Measurements from ENCODE around the gene DBT.
"Not testable (repeated sequence)": the region's sequence is repeated elsewhere in the genome, so short reads cannot be mapped to it uniquely, and the experiment has no call there.

DBT gene

DNA sequence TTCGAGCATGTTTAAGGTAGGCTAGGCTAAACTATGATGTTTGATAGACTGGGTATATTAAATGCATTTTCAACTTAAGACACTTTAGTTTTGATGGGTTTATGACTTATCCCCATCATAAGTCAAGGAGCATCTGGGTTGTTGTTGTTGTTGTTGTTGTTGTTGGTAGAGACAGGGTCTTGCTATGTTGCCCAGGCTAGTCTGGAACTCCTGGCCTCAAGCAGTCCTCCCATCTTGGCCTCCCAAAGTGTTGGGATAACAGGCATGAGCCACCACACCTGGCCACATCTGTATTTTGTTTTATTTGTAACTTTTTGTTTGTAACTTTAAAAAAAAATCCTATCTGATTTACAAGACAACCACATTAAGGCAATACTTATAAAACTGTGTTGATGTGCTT lies 17.5 kb downstream of the DBT start:
- FAIRE-seq (no peak), DNase-seq (ENCODE audit: insufficient read length, low spot score) (no peak)
- no peak for TF ChIP-seq POLR2A (IDR thresholded peaks at IDR 0.05; ENCODE audit: low read depth, low read length)

DNA sequence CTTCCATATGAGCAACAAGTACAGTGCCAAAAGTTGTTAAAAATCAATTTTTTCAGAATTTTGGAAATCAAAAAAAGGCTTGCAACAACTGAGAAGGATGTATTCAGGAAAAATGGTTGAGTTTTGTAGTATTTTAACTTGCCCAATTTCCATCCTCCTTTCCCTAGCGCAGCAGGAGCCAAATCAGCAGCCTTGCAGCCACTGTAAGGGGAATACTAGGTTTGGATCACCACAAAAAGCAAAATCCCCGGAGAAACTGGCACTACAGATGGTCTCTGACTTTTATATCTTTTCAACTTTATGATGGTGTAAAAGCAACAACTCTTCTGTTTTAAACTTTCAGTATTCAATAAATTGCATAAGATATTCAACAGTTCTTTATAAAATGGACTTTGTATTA lies 17.9 kb downstream of the DBT start:
- no peak for TF ChIP-seq POLR2A (IDR thresholded peaks at IDR 0.05; ENCODE audit: low read depth, low read length)
- DNase-seq (ENCODE audit: insufficient read length, low spot score) (no peak), FAIRE-seq (no peak)

DNA sequence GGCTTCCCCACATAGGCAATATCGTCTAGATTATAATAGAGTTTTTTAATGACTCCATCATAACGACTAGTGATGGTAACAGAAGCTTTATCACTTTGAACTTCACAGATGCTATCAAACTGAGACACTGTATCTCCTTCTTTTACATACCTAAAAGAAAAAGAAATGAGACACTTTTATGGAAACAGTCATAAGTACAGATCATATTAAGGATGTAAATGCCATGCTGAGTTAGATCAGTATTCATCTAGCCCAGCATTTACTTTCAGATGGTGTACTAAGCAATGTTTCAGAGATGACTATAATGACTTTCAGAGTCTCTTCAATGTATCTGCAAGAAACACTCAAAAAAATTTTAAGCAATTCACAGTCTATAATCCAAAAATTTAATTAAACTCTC lies 18.9 kb downstream of the DBT start:
- FAIRE-seq (no peak), DNase-seq (ENCODE audit: insufficient read length, low spot score) (no peak)
- no peak for TF ChIP-seq POLR2A (IDR thresholded peaks at IDR 0.05; ENCODE audit: low read depth, low read length)

GRCh38 chr1:100229681-100230443 lies 19.8 kb downstream of the DBT start:
- DNase-seq (ENCODE audit: insufficient read length, low spot score) (no peak), FAIRE-seq (no peak)

DNA sequence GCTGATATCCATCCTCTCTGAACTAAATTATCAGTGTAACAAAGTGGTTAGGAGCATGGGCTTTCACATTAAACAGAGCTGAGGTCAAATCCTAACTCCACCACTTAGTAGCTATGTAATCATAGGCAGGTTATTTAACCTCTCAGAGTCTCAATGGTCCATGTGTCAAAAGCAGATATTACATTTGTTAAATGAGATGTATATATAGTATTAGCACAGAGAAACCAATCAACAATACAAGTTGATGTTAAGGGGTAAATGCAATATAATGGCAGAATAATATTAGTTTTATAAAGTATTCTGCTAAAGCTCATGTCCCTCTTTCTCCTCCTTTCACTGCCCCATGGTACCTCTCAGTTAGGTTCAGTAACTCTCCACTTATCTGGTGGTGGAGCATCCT lies 27.2 kb downstream of the DBT start:
- no peak for TF ChIP-seq POLR2A (IDR thresholded peaks at IDR 0.05; ENCODE audit: low read depth, low read length)
- FAIRE-seq = no peak
- no peak for DNase-seq (ENCODE audit: insufficient read length, low spot score)

More at GRCh38 chr1:100229681-100230443, 19.8 kb downstream of the DBT start:
- TF ChIP-seq POLR2A (IDR thresholded peaks at IDR 0.05; ENCODE audit: low read depth, low read length) = no peak

DNA sequence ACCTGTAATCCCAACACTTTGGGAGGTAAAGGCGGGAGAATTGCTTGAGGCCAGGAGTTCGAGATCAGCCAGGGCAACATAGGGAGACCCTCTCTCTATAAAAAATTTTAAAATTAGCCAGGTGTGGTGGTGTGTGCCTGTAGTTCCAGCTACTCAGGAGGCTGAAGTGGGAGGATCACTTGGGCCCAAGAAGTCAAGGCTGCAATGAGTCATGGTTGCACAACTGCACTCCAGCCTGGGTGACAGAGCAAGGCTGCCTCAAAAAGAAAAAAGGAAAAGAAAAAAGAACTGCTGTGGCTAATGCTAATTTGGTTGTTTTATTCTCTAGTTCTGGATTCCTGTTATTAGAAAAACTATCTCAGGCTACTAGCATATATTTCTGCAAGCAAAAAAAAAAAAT lies 29.8 kb downstream of the DBT start:
- FAIRE-seq (no peak), DNase-seq (ENCODE audit: insufficient read length, low spot score) (no peak)
- no peak for TF ChIP-seq POLR2A (IDR thresholded peaks at IDR 0.05; ENCODE audit: low read depth, low read length)

DNA sequence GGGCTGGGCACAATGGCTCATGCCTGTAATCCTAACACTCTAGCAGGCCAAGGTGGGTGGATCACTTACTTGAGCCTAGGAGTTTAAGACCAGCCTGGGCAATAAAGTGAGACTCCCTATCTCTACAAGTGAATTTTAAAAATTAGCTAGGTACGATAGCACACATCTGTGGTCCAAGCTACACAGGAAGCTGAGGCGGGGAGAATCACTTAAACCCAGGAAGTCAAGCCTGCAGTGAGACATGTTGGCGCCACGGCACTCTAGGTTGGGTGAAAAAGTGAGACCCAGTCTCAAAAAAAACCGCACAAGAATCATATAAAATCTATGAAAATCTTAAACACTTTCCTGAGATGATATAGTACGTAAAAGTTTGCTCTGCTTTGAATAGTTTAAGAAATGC lies 30.2 kb downstream of the DBT start:
- DNase-seq (ENCODE audit: insufficient read length, low spot score) = no peak
- no peak for FAIRE-seq
- no peak for TF ChIP-seq POLR2A (IDR thresholded peaks at IDR 0.05; ENCODE audit: low read depth, low read length)

DNA sequence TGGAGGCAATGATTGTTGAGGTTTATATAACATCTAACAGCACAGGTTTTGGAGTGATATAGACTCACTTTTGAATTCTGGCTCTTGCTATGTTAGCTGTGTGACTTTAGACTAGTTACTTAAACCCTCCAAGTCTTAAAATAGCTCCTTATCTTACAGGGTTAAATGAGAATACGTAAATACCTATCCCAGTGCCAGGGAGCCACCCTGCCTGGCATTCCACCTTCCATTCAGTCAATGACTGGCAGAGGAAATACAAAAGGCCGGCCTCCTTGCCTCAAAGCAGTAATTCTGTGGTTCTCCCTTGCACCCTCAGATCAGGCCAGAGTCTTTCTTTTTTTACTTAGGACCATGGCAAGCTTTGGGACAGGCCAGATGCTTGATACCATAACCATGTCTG lies 31.8 kb downstream of the DBT start:
- FAIRE-seq (no peak), DNase-seq (ENCODE audit: insufficient read length, low spot score) (no peak)
- no peak for TF ChIP-seq POLR2A (IDR thresholded peaks at IDR 0.05; ENCODE audit: low read depth, low read length)

- DNase-seq (ENCODE audit: insufficient read length, low spot score) (no peak), FAIRE-seq (no peak)
- TF ChIP-seq POLR2A (IDR thresholded peaks at IDR 0.05; ENCODE audit: low read depth, low read length) = no peak
Observed at GRCh38 chr1:100215101-100215500, 34.5 kb downstream of the DBT start.

- TF ChIP-seq POLR2A (IDR thresholded peaks at IDR 0.05; ENCODE audit: low read depth, low read length) = no peak
- FAIRE-seq (no peak), DNase-seq (ENCODE audit: insufficient read length, low spot score) (no peak)
Observed at GRCh38 chr1:100213141-100213540, 36.5 kb downstream of the DBT start.

GRCh38 chr1:100206301-100206700 lies 43.3 kb downstream of the DBT start:
- no peak for FAIRE-seq
- no peak for DNase-seq (ENCODE audit: insufficient read length, low spot score)
- no peak for TF ChIP-seq POLR2A (IDR thresholded peaks at IDR 0.05; ENCODE audit: low read depth, low read length)

DNA sequence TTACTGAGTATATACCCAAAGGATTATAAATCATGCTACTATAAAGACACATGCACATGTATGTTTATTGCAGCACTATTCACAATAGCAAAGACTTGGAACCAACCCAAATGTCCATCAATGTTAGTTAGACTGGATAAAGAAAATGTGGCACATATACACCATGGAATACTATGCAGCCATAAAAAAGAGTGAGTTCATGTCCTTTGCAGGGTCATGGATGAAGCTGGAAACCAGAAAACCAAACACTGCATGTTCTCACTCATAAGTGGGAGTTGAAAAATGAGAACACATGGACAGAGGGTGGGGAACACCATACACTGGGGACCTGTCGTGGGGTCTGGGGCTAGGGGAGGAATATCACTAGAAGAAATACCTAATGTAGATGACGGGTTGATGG lies 44.0 kb downstream of the DBT start:
- not testable (repeated sequence) for DNase-seq (ENCODE audit: insufficient read length, low spot score); FAIRE-seq

DNA sequence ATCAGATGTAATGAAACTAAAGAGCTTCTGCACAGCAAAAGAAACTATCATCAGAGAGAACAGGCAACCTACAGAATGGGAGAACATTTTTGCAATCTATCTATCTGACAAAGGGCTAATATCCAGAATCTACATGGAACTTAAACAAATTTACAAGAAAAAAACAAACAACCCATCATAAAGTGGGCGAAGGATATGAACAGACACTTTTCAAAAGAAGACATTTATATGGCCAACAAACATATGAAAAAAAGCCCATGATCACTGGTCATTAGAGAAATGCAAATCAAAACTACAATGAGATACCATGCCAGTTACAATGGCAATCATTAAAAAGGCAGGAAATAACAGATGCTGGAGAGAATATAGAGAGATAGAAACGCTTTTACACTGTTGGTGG lies 44.5 kb downstream of the DBT start:
- not testable (repeated sequence) for FAIRE-seq

GRCh38 chr1:100202703-100203102 lies 46.9 kb downstream of the DBT start:
- DNase-seq (ENCODE audit: insufficient read length, low spot score); FAIRE-seq: not testable (repeated sequence)

More for the DNA sequence above, 44.5 kb downstream of the DBT start:
- DNase-seq (ENCODE audit: insufficient read length, low spot score) = not testable (repeated sequence)

- not testable (repeated sequence) for DNase-seq (ENCODE audit: insufficient read length, low spot score); FAIRE-seq
Observed at GRCh38 chr1:100200060-100200459, 49.6 kb downstream of the DBT start.

DNA sequence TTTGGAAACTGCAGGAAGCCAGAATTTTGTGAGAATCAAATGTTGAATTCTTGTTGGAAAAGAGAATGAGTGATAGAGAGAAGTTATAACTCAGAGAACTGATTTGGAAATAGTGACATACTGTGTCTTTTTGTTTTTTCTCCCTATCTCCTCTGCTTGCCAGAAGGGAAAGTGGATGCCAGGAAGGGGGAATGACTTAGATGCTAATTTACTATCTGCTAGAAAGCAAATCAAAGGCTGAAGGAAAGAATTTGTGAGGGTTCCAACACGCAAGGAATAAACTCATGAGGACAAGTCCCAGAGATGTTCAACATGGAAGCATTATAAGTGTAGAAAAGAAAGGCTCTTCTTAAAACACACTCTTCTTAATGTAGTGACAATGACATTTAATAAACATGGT lies 51.0 kb downstream of the DBT start:
- no peak for TF ChIP-seq POLR2A (IDR thresholded peaks at IDR 0.05; ENCODE audit: low read depth, low read length)
- DNase-seq (ENCODE audit: insufficient read length, low spot score) (no peak), FAIRE-seq (no peak)
